GM12878 (cell line): ENCODE results near the gene TMPRSS9. TPM values are rescaled to one million over a fixed set of nuclear protein-coding genes. Genes with fewer than 3 reads are reported as not detected.

Source experiments
- CTCF ChIP-seq, 3 experiments: IDR thresholded peaks in 2 of 3; conservative IDR thresholded peaks in 1 of 3; 2 replicates each; pipeline ENCODE4 v1.5.1; 2011; ENCODE audit warnings: low read depth in 3 of 3, low read length in 3 of 3, mild to moderate bottlenecking in 3 of 3, control low read depth in 2 of 3, moderate library complexity in 2 of 3, inconsistent platforms in 1 of 3, mixed read lengths in 1 of 3; ENCODE audit not compliant: control insufficient read depth in 2 of 3, insufficient read depth in 1 of 3; ENCODE audit errors: extremely low read depth in 1 of 3
- EGR1 ChIP-seq, 2 experiments: IDR thresholded peaks; 1 replicate in 1 of 2; 2 replicates in 1 of 2; pipeline ENCODE4 v1.6.1; 2011 to 2012; ENCODE audit warnings: low read depth in 2 of 2, low read length in 2 of 2, borderline replicate concordance in 1 of 2, mild to moderate bottlenecking in 1 of 2, moderate library complexity in 1 of 2
- ELK1 ChIP-seq: IDR thresholded peaks from 2 replicates; pipeline ENCODE4 v1.6.1; 2012; ENCODE audit warnings: low read depth, low read length, improper control_type of control experiment
- FOXM1 ChIP-seq: IDR thresholded peaks from 2 replicates; pipeline ENCODE4 v1.6.1; 2012; ENCODE audit warnings: low read depth, mild to moderate bottlenecking, inconsistent platforms, low read length, moderate library complexity
- IKZF1 ChIP-seq: fragments of 450-650 bp; conservative IDR thresholded peaks from 2 replicates; pipeline ENCODE4 v1.6.1; 2017; ENCODE audit warnings: antibody characterized with exemption, mild to moderate bottlenecking
- IKZF2 ChIP-seq, 2 experiments: fragments of 450-650 bp; IDR thresholded peaks; 2 replicates each; pipeline ENCODE4 v1.6.1; 2017; ENCODE audit warnings: mild to moderate bottlenecking in 2 of 2, moderate library complexity in 2 of 2
- KLF5 ChIP-seq: fragments of 450-650 bp; IDR thresholded peaks from 2 replicates; pipeline ENCODE4 v1.6.1; 2014; ENCODE audit warnings: mild to moderate bottlenecking; ENCODE audit not compliant: partially characterized antibody
- MEF2B ChIP-seq: fragments of 450-650 bp; IDR thresholded peaks from 2 replicates; pipeline ENCODE4 v1.6.1; 2018; ENCODE audit warnings: mild to moderate bottlenecking, moderate library complexity; ENCODE audit not compliant: partially characterized antibody, poor library complexity, severe bottlenecking
- MTA3 ChIP-seq: IDR thresholded peaks from 2 replicates; pipeline ENCODE4 v1.6.1; 2012; ENCODE audit warnings: low read length, inconsistent platforms, borderline replicate concordance
- MYC ChIP-seq: IDR thresholded peaks from 2 replicates; pipeline ENCODE4 v1.6.1; 2011; ENCODE audit warnings: mild to moderate bottlenecking, low read length, moderate library complexity, inconsistent platforms; ENCODE audit not compliant: insufficient read depth, insufficient replicate concordance, insufficient read length, severe bottlenecking
- NBN ChIP-seq: fragments of 450-650 bp; IDR thresholded peaks from 2 replicates; pipeline ENCODE4 v1.6.1; 2016
- PRDM15 ChIP-seq: fragments of 450-650 bp; formaldehyde crosslinking; IDR thresholded peaks from 2 replicates; pipeline ENCODE4 v1.4.0; 2020; ENCODE audit warnings: mild to moderate bottlenecking, moderate library complexity
- RUNX3 ChIP-seq: IDR thresholded peaks from 2 replicates; pipeline ENCODE4 v1.6.1; 2012; ENCODE audit warnings: low read length, inconsistent platforms
- SMARCA5 ChIP-seq: fragments of 450-650 bp; IDR thresholded peaks from 2 replicates; pipeline ENCODE4 v1.6.1; 2017; ENCODE audit warnings: mild to moderate bottlenecking
- SP1 ChIP-seq: IDR thresholded peaks from one replicate; pipeline ENCODE4 v1.6.1; 2011; ENCODE audit warnings: low read depth, low read length
- STAT3 ChIP-seq: IDR thresholded peaks from 2 replicates; pipeline ENCODE4 v1.6.1; 2011; ENCODE audit warnings: low read depth, low read length, improper control_type of control experiment
- TARDBP ChIP-seq: IDR thresholded peaks from 2 replicates; pipeline ENCODE4 v1.6.1; 2016; ENCODE audit warnings: borderline replicate concordance
- ZZZ3 ChIP-seq: IDR thresholded peaks from 2 replicates; pipeline ENCODE4 v1.6.1; 2011; ENCODE audit warnings: low read depth; ENCODE audit not compliant: control insufficient read depth, insufficient read length
- polyA plus RNA-seq, 11 experiments: library from polyadenylated mRNA; depleted of rRNA in 4 of 11; unstranded in 6 of 11; stranded (reverse) in 5 of 11; fragments of >200 nt; fragmentation: Nextera tagmentation in 4 of 11; fragmentation: Illumina TruSeq in 1 of 11; extraction: Ambion mirVana in 4 of 11; extraction: Trizol in 1 of 11; gene quantifications; 1 replicate in 1 of 11; 2 replicates in 10 of 11; pipeline versions ENCODE4 v1.2.1 to v1.2.3, GENCODE V29; 2011 to 2016; ENCODE audit warnings: inconsistent platforms in 2 of 11, missing spikeins in 2 of 11, low read depth in 1 of 11
- total RNA-seq, 4 experiments: library from RNA; depleted of rRNA in 3 of 4; stranded (reverse); fragments of >200 nt in 3 of 4; fragmentation: Illumina TruSeq in 1 of 4; extraction: Trizol in 1 of 4; gene quantifications; 2 replicates each; pipeline versions ENCODE4 v1.2.1 to v1.2.3, GENCODE V29; 2013 to 2021
- TF ChIP-seq, protein P1 (sequence below): fragments of 450-650 bp; IDR thresholded peaks from 2 replicates; pipeline ENCODE4 v1.6.1; 2016; ENCODE audit warnings: mild to moderate bottlenecking, moderate library complexity, borderline replicate concordance

TMPRSS9 gene
- total and polyA plus RNA-seq, 10 of the 15 experiments (the other 5 are each of a cell fraction or from before 2014, with no cell fraction given), result 0.24 TPM; not detected in 9

DNA sequence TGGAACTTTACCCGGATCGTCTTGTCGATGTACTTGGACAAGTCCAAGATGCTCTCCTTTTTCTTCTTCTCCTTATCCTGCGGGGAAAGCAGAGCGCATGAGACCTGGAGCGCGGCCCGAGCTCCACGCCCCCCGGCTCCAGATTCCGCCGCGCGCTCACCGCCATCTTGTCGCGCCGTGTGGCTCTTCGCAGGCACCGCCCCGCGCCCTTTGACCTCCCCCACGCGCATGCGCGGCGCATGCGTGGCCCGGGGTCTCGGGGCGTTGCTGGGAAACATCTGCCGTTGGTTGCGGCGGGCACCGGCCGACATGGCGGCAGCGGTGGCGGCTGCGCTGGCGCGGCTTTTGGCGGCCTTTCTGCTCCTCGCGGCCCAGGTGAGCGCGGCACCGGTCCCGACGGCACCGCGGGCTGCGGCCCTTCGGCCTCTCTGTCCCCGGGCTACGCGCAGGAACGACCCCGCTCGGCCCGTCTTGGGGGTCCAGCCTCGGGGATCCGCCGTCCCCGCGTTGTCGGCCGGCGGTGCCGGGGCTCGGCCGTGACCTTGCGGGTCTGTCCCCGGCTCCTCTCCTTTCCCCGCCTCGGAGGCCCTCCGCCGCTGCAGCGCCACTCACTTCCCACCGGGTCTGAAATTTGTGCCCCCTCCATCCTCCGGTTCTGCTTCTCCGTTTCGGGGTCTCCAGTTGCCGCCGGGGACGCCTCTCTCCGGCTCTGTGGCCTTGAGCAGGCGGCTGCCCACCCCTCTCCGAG, 31.5 kb upstream of the TMPRSS9 start, which contains the start of the genes LSM7 and SPPL2B (continued):
- TF ChIP-seq IKZF1, result peak; percentile 99
- TF ChIP-seq RUNX3, result peak; percentile 39
- no peak for TF ChIP-seq NBN
- no peak for TF ChIP-seq PRDM15 (CRISPR knock-in tag)
- no peak for TF ChIP-seq STAT3
- no peak for TF ChIP-seq ZZZ3
- TF ChIP-seq ELK1, result no peak
- TF ChIP-seq FOXM1, result no peak
- TF ChIP-seq, protein P1, sequence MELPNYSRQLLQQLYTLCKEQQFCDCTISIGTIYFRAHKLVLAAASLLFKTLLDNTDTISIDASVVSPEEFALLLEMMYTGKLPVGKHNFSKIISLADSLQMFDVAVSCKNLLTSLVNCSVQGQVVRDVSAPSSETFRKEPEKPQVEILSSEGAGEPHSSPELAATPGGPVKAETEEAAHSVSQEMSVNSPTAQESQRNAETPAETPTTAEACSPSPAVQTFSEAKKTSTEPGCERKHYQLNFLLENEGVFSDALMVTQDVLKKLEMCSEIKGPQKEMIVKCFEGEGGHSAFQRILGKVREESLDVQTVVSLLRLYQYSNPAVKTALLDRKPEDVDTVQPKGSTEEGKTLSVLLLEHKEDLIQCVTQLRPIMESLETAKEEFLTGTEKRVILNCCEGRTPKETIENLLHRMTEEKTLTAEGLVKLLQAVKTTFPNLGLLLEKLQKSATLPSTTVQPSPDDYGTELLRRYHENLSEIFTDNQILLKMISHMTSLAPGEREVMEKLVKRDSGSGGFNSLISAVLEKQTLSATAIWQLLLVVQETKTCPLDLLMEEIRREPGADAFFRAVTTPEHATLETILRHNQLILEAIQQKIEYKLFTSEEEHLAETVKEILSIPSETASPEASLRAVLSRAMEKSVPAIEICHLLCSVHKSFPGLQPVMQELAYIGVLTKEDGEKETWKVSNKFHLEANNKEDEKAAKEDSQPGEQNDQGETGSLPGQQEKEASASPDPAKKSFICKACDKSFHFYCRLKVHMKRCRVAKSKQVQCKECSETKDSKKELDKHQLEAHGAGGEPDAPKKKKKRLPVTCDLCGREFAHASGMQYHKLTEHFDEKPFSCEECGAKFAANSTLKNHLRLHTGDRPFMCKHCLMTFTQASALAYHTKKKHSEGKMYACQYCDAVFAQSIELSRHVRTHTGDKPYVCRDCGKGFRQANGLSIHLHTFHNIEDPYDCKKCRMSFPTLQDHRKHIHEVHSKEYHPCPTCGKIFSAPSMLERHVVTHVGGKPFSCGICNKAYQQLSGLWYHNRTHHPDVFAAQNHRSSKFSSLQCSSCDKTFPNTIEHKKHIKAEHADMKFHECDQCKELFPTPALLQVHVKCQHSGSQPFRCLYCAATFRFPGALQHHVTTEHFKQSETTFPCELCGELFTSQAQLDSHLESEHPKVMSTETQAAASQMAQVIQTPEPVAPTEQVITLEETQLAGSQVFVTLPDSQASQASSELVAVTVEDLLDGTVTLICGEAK, result no peak
- TF ChIP-seq IKZF2 (IDR thresholded peaks at IDR 0.05), result no peak
- TF ChIP-seq KLF5, result peak; percentile 52
- TF ChIP-seq EGR1 (IDR thresholded peaks at IDR 0.05; ENCODE audit: borderline replicate concordance in 1 of 2, low read depth in 2 of 2, low read length in 2 of 2), result no peak
- no peak for TF ChIP-seq TARDBP
- no peak for TF ChIP-seq MEF2B
- no peak for TF ChIP-seq CTCF (IDR thresholded peaks at IDR 0.05 in 2 of 3, conservative IDR thresholded peaks at IDR 0.05 in 1 of 3; ENCODE audit: control insufficient read depth in 2 of 3, extremely low read depth in 1 of 3, insufficient read depth in 1 of 3, low read depth in 3 of 3, low read length in 3 of 3)
- peak; percentile 88 for TF ChIP-seq SMARCA5
- TF ChIP-seq MTA3, result no peak; the same call in 1 of the 2 replicates
- TF ChIP-seq MYC, result peak; percentile 79
- peak; percentile 60 for TF ChIP-seq SP1
